B cell (primary cell): ENCODE data around the gene MET.

Experiments
- EZH2 ChIP-seq: IDR thresholded peaks from 2 replicates; pipeline ENCODE4 v1.6.1; 2012; ENCODE audit warnings: borderline replicate concordance, low read depth, mild to moderate bottlenecking, moderate library complexity, low read length; ENCODE audit not compliant: insufficient read depth, poor library complexity, severe bottlenecking
- TF ChIP-seq, protein P1 (sequence below): fragments of 200-600 bp; IDR thresholded peaks from one replicate; pipeline ENCODE4 v1.8.0; 2022; ENCODE audit warnings: antibody characterized with exemption, mild to moderate bottlenecking

GRCh38 chr7:116836911-116837310 lies 164.9 kb downstream of the MET start:
- TF ChIP-seq EZH2 = no peak
- TF ChIP-seq, protein P1, sequence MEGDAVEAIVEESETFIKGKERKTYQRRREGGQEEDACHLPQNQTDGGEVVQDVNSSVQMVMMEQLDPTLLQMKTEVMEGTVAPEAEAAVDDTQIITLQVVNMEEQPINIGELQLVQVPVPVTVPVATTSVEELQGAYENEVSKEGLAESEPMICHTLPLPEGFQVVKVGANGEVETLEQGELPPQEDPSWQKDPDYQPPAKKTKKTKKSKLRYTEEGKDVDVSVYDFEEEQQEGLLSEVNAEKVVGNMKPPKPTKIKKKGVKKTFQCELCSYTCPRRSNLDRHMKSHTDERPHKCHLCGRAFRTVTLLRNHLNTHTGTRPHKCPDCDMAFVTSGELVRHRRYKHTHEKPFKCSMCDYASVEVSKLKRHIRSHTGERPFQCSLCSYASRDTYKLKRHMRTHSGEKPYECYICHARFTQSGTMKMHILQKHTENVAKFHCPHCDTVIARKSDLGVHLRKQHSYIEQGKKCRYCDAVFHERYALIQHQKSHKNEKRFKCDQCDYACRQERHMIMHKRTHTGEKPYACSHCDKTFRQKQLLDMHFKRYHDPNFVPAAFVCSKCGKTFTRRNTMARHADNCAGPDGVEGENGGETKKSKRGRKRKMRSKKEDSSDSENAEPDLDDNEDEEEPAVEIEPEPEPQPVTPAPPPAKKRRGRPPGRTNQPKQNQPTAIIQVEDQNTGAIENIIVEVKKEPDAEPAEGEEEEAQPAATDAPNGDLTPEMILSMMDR = no peak
